Pancreas (tissue), 10 donors: ENCODE measurements around the gene PDLIM7. TPM values are rescaled to one million over a fixed set of nuclear protein-coding genes. Genes with fewer than 3 reads are reported as not detected.

Source experiments
- ATAC-seq, 4 donors: fragments of 200-7000 bp; cut with Tn5 transposase; one replicate each; pipeline versions ENCODE4 v1.8.0 to v1.9.1; 2020; ENCODE audit warnings: mild to moderate bottlenecking in 4 of 4, moderate library complexity in 4 of 4
- DNase-seq, 6 donors: peaks; one replicate each; pipeline ENCODE4 v3.0.0-alpha.2; 2020
- FAIRE-seq: peaks from 2 replicates; lab custom pipeline; 2012; peaks lifted over from hg19 to GRCh38; lab: Jason Lieb, UNC
- H3K27ac ChIP-seq, 4 donors: fragments of 200-600 bp; sonication (generic); 1 replicate in 3 of 4; 2 replicates in 1 of 4; pipeline versions ENCODE4 v1.5.0 to v1.8.0; 2020
- H3K27me3 ChIP-seq, 4 donors: fragments of 200-600 bp; one replicate each; pipeline ENCODE4 v1.8.0; 2021
- H3K36me3 ChIP-seq, 3 donors: fragments of 200-600 bp; sonication (generic) in 1 of 3; one replicate each; pipeline versions ENCODE4 v1.5.0 to v1.8.0; 2020 to 2021
- H3K4me1 ChIP-seq, 3 donors: fragments of 200-600 bp; one replicate each; pipeline ENCODE4 v1.8.0; 2021
- H3K4me3 ChIP-seq, 4 donors: fragments of 200-600 bp; sonication (generic) in 2 of 4; one replicate each; pipeline versions ENCODE4 v1.5.0 to v1.8.0; 2020 to 2021
- H3K9me3 ChIP-seq, 4 donors: fragments of 200-600 bp; one replicate each; pipeline ENCODE4 v1.8.0; 2021
- CTCF ChIP-seq, 4 donors: fragments of 200-600 bp; sonication (generic) in 3 of 4; IDR thresholded peaks; one replicate each; pipeline versions ENCODE4 v1.5.0 to v1.8.0; 2021; ENCODE audit warnings: antibody characterized with exemption in 4 of 4
- WGBS, 2 donors: extraction: QIAGEN DNeasy Blood & Tissue Kit; methylation state at CpG; one replicate each; pipeline ENCODE4 v1.1.7; 2013; 5-methylcytosine and 5-hydroxymethylcytosine counted together
- intact Hi-C, 3 donors: fragments of 100-400 bp; cut with DNase I; formaldehyde crosslinking; loops; one replicate each; pipeline versions ENCODE4 v1.11.1 to v1.14.2; 2022
- polyA plus RNA-seq, 2 donors: library from polyadenylated mRNA; stranded (reverse); fragments of 200-250 nt; gene quantifications; one replicate each; pipeline ENCODE4 v1.2.3, GENCODE V29; 2013
- total RNA-seq, 6 donors: library from RNA; stranded (reverse); fragmentation: NEBNext Ultra II Directional in 4 of 6; extraction: Animal tissue kit (Norgen Biotek cat#: 25700) in 4 of 6; gene quantifications; one replicate each; pipeline versions ENCODE4 v1.2.1 to v1.2.4, GENCODE V29; 2021 to 2023
- donor health status: healthy with polysubstance abuse.
- donor health status: DM: no; HTN: no; CAD: no; lungs with moderate emphysema.
- donor health status: DM: no; HTN: no; CAD: no.
- donor health status: control.
- donor health status: control.
- donor health status: Bipolar disorder and iron deficiency.
- donor health status: DM: yes; HTN: yes; CAD: no.
- donor health status: DM: no; HTN: no; CAD: no.
- donor health status: DM: no; HTN: no; CAD: no.
- donor health status: DM: yes; HTN: yes; CAD: no.

Gene PDLIM7
- total and polyA plus RNA-seq, 8 donors: 3.9 to 39.9 (median 11.2) TPM

- FAIRE-seq: no peak
- DNase-seq: peak in 1 of 6 donors; percentile 75
- Histone ChIP-seq H3K27ac (no peak overlapping the region), H3K9me3 (no peaks in the 10 kb centered on the region), H3K27me3 (no peaks in the 10 kb centered on the region), H3K36me3 (no peaks in the 10 kb centered on the region), H3K4me1 (peaks cover 4 to 16% (median 10%) of the 10 kb centered on the region in 3 donors), H3K4me3 (no peak overlapping the region)
- WGBS, 2 donors: 82 to 87% methylated on average over 17 of the region's 17 CpGs
- TF ChIP-seq CTCF (IDR thresholded peaks at IDR 0.05): no peak
- no peak for ATAC-seq
- intact Hi-C loops: loop anchor here in 2 of 3 donors (5.0 to 10.0 kb wide), 3 partner anchors 46 to 138 kb away; partner anchors contain the start of genes F12 (in 1 of the 2) and MXD3 (in 1 of the 2)
These were observed 44.4 kb downstream of the PDLIM7 start for GRCh38 chr5:177452688-177453638.

- intact Hi-C loops: loop anchor here in 2 of 3 donors (5.0 to 10.0 kb wide), 3 partner anchors 44 to 136 kb away; partner anchors contain the start of genes F12 (in 1 of the 2) and MXD3 (in 1 of the 2)
- FAIRE-seq (no peak), ATAC-seq (no peak), DNase-seq (peak in 1 of 6 donors; percentile 15)
- Histone ChIP-seq H3K27me3 (no peaks in the 10 kb centered on the region), H3K4me3 (no peak overlapping the region), H3K4me1 (peaks cover 8 to 18% (median 13%) of the 10 kb centered on the region in 3 donors), H3K36me3 (no peaks in the 10 kb centered on the region), H3K9me3 (no peaks in the 10 kb centered on the region), H3K27ac (no peak overlapping the region)
- WGBS, 2 donors: 82 to 85% methylated on average over 9 to 10 of the region's 10 CpGs
- TF ChIP-seq CTCF (IDR thresholded peaks at IDR 0.05): no peak
These were observed 46.6 kb downstream of the PDLIM7 start for GRCh38 chr5:177450667-177451424.

- H3K27ac ChIP-seq: no peak overlapping the region
- no peak for FAIRE-seq
- H3K4me1 ChIP-seq: peaks cover 8 to 18% (median 13%) of the 10 kb centered on the region in 3 donors
- H3K4me3 ChIP-seq: no peak overlapping the region
- no peaks in the 10 kb centered on the region for H3K27me3 ChIP-seq
- 73 to 78% methylated on average over 18 of the region's 18 CpGs for WGBS, 2 donors
- no peaks in the 10 kb centered on the region for H3K9me3 ChIP-seq
- no peak for ATAC-seq
- DNase-seq: peak in 2 of 6 donors; percentile 37 to 57
- intact Hi-C loops: loop anchor here in 2 of 3 donors (5.0 to 10.0 kb wide), 3 partner anchors 42 to 135 kb away; partner anchors contain the start of genes F12 (in 1 of the 2) and MXD3 (in 1 of the 2)
- no peak for TF ChIP-seq CTCF (IDR thresholded peaks at IDR 0.05)
- H3K36me3 ChIP-seq: no peaks in the 10 kb centered on the region
These were observed 48.0 kb downstream of the PDLIM7 start for GRCh38 chr5:177449140-177450061.

- intact Hi-C loops: no loop called here
- DNase-seq: no peak
- H3K36me3 ChIP-seq: no peaks in the 10 kb centered on the region
- no peak for FAIRE-seq
- H3K4me1 ChIP-seq: peaks cover 4 to 12% (median 8%) of the 10 kb centered on the region in 3 donors
- TF ChIP-seq CTCF (IDR thresholded peaks at IDR 0.05): no peak
- ATAC-seq: no peak
- no peak overlapping the region for H3K4me3 ChIP-seq
- H3K27me3 ChIP-seq: no peaks in the 10 kb centered on the region
- peak overlapping the region in 1 of 4 donors; percentile 5 for H3K27ac ChIP-seq
- H3K9me3 ChIP-seq: no peaks in the 10 kb centered on the region
- 68% methylated on average over 6 of the region's 6 CpGs for WGBS, 2 donors
These were observed 49.0 kb downstream of the PDLIM7 start for GRCh38 chr5:177448244-177448950.
